Brain microvascular endothelial cell (primary cell): ENCODE measurements around the gene ZNF740.

Experiments used
- DNase-seq: peaks from one replicate; pipeline ENCODE4 v3.0.0-alpha.2; 2020
- H3K27ac ChIP-seq: fragments of 250-450 bp; sonication (Bioruptor Pico); 2 replicates; pipeline ENCODE4 v1.5.1; 2020; ENCODE audit warnings: mild to moderate bottlenecking, moderate library complexity
- H3K27me3 ChIP-seq: fragments of 250-450 bp; sonication (Bioruptor Pico); replicated peaks from 2 replicates; pipeline ENCODE4 v1.5.1; 2020; ENCODE audit warnings: mild to moderate bottlenecking
- H3K36me3 ChIP-seq: fragments of 250-450 bp; sonication (Bioruptor Pico); replicated peaks from 2 replicates; pipeline ENCODE4 v1.5.1; 2020; ENCODE audit warnings: mild to moderate bottlenecking
- H3K4me3 ChIP-seq: 2 replicates; pipeline ENCODE4 v1.5.1; 2011; ENCODE audit warnings: low read depth, mild to moderate bottlenecking, control low read depth, low read length, moderate library complexity
- CTCF ChIP-seq: IDR thresholded peaks from 2 replicates; pipeline ENCODE4 v1.5.1; 2011; ENCODE audit warnings: low read depth, mild to moderate bottlenecking, moderate library complexity, low read length, control low read depth, inconsistent platforms; ENCODE audit errors: missing control alignments
- in situ Hi-C: cut with HindIII; loops from 2 replicates; pipeline ENCODE4 v1.10.0; 2017; ENCODE audit warnings: low sequenced_read_pairs, low pct_ligation_motif_present

Gene ZNF740

GRCh38 chr12:53193985-53194716 lies 13.6 kb downstream of the ZNF740 start:
- H3K27ac ChIP-seq = no peak overlapping the region
- no peak for TF ChIP-seq CTCF
- in situ Hi-C loops = no loop called here
- DNase-seq = no peak
- H3K27me3 ChIP-seq = no peaks in the 10 kb centered on the region
- no peak overlapping the region for H3K4me3 ChIP-seq
- H3K36me3 ChIP-seq = no peaks in the 10 kb centered on the region

- no peak overlapping the region for H3K4me3 ChIP-seq
- H3K27me3 ChIP-seq = no peaks in the 10 kb centered on the region
- no peaks in the 10 kb centered on the region for H3K36me3 ChIP-seq
- in situ Hi-C loops = no loop called here
- no peak overlapping the region for H3K27ac ChIP-seq
- TF ChIP-seq CTCF = no peak
- DNase-seq = no peak
Measured at GRCh38 chr12:53194973-53195372, 14.5 kb downstream of the ZNF740 start.

- in situ Hi-C loops = no loop called here
- DNase-seq = no peak
- Histone ChIP-seq H3K4me3 (no peak overlapping the region), H3K27ac (no peak overlapping the region), H3K27me3 (no peaks in the 10 kb centered on the region), H3K36me3 (no peaks in the 10 kb centered on the region)
- no peak for TF ChIP-seq CTCF
Measured at GRCh38 chr12:53195516-53196420, 15.2 kb downstream of the ZNF740 start.

GRCh38 chr12:53196486-53196885 lies 16.0 kb downstream of the ZNF740 start:
- Histone ChIP-seq H3K27ac (no peak overlapping the region), H3K36me3 (no peaks in the 10 kb centered on the region), H3K4me3 (no peak overlapping the region), H3K27me3 (no peaks in the 10 kb centered on the region)
- in situ Hi-C loops = no loop called here
- DNase-seq = no peak
- TF ChIP-seq CTCF = no peak

GRCh38 chr12:53197011-53197640 lies 16.6 kb downstream of the ZNF740 start:
- Histone ChIP-seq H3K27me3 (no peaks in the 10 kb centered on the region), H3K4me3 (no peak overlapping the region), H3K36me3 (no peaks in the 10 kb centered on the region), H3K27ac (no peak overlapping the region)
- in situ Hi-C loops = no loop called here
- TF ChIP-seq CTCF = no peak
- no peak for DNase-seq
